ENCODE measurements around the gene YIPF2. TPM values are rescaled to one million over a fixed set of nuclear protein-coding genes. Genes with fewer than 3 reads are reported as not detected.

YIPF2 gene
- total RNA-seq, 2 donors from 2014 or later, result 55.6 to 62.6 TPM

- Histone ChIP-seq H3K27me3 (ENCODE audit: control insufficient read depth, insufficient read depth, low read length, poor library complexity, severe bottlenecking) (no peaks in the 10 kb centered on the region), H3K36me3 (ENCODE audit: control insufficient read depth, insufficient read depth, low read length) (peaks cover 22% of the 10 kb centered on the region), H3K9me3 (ENCODE audit: control insufficient read depth, low read length) (no peaks in the 10 kb centered on the region), H3K27ac (ENCODE audit: low read depth, low read length) (peak overlapping the region; percentile 6), H3K4me3 (ENCODE audit: low read length) (no peak overlapping the region), H3K9ac (ENCODE audit: extremely low read depth, low read length, poor library complexity, severe bottlenecking) (no peak overlapping the region), H3K4me1 (ENCODE audit: control insufficient read depth, insufficient read depth, low read length) (no peaks in the 10 kb centered on the region)
- no peak overlapping the region for H3K4me3 Mint-ChIP-seq
- H3K9me3 Mint-ChIP-seq, result no peaks in the 10 kb centered on the region
- peaks cover 41% of the 10 kb centered on the region for H3K36me3 Mint-ChIP-seq (ENCODE audit: low read depth)
- no peak for TF ChIP-seq CTCF (conservative IDR thresholded peaks at IDR 0.05)
- no peaks in the 10 kb centered on the region for H3K27me3 Mint-ChIP-seq (ENCODE audit: insufficient read depth)
- WGBS, 2 experiments (ENCODE audit: insufficient coverage in 1 of 2, insufficient read length in 1 of 2), result 87 to 93% methylated on average over 4 to 13 of the region's 13 CpGs
- H3K27ac Mint-ChIP-seq, result no peak overlapping the region
- no peaks in the 10 kb centered on the region for H3K4me1 Mint-ChIP-seq
- no peak for DNase-seq
These were observed 5.8 kb downstream of the YIPF2 start for GRCh38 chr19:10922638-10923014.

GRCh38 chr19:10921910-10922637 is 6.4 kb downstream of the YIPF2 start:
- Histone ChIP-seq H3K9me3 (ENCODE audit: control insufficient read depth, low read length) (no peaks in the 10 kb centered on the region), H3K36me3 (ENCODE audit: control insufficient read depth, insufficient read depth, low read length) (peaks cover 22% of the 10 kb centered on the region), H3K4me1 (ENCODE audit: control insufficient read depth, insufficient read depth, low read length) (no peaks in the 10 kb centered on the region), H3K27ac (ENCODE audit: low read depth, low read length) (no peak overlapping the region), H3K9ac (ENCODE audit: extremely low read depth, low read length, poor library complexity, severe bottlenecking) (no peak overlapping the region), H3K27me3 (ENCODE audit: control insufficient read depth, insufficient read depth, low read length, poor library complexity, severe bottlenecking) (no peaks in the 10 kb centered on the region), H3K4me3 (ENCODE audit: low read length) (no peak overlapping the region)
- peak; percentile 28 for TF ChIP-seq CTCF (conservative IDR thresholded peaks at IDR 0.05)
- Mint-ChIP-seq H3K4me3 (no peak overlapping the region), H3K9me3 (no peaks in the 10 kb centered on the region), H3K27ac (no peak overlapping the region), H3K27me3 (ENCODE audit: insufficient read depth) (no peaks in the 10 kb centered on the region), H3K36me3 (ENCODE audit: low read depth) (peaks cover 37% of the 10 kb centered on the region), H3K4me1 (no peaks in the 10 kb centered on the region)
- DNase-seq, result no peak
- 86 to 95% methylated on average over 21 to 32 of the region's 33 CpGs for WGBS, 2 experiments (ENCODE audit: insufficient coverage in 1 of 2, insufficient read length in 1 of 2)

GRCh38 chr19:10921199-10921909 is 7.1 kb downstream of the YIPF2 start:
- WGBS, 2 experiments (ENCODE audit: insufficient coverage in 1 of 2, insufficient read length in 1 of 2), result 93 to 96% methylated on average over 17 to 43 of the region's 43 CpGs
- Histone ChIP-seq H3K27ac (ENCODE audit: low read depth, low read length) (no peak overlapping the region), H3K9ac (ENCODE audit: extremely low read depth, low read length, poor library complexity, severe bottlenecking) (no peak overlapping the region), H3K4me1 (ENCODE audit: control insufficient read depth, insufficient read depth, low read length) (no peaks in the 10 kb centered on the region), H3K36me3 (ENCODE audit: control insufficient read depth, insufficient read depth, low read length) (peaks cover 27% of the 10 kb centered on the region), H3K27me3 (ENCODE audit: control insufficient read depth, insufficient read depth, low read length, poor library complexity, severe bottlenecking) (no peaks in the 10 kb centered on the region), H3K9me3 (ENCODE audit: control insufficient read depth, low read length) (no peaks in the 10 kb centered on the region), H3K4me3 (ENCODE audit: low read length) (no peak overlapping the region)
- Mint-ChIP-seq H3K9me3 (no peaks in the 10 kb centered on the region), H3K4me1 (no peaks in the 10 kb centered on the region), H3K27me3 (ENCODE audit: insufficient read depth) (no peaks in the 10 kb centered on the region), H3K27ac (no peak overlapping the region), H3K4me3 (no peak overlapping the region), H3K36me3 (ENCODE audit: low read depth) (peaks cover 36% of the 10 kb centered on the region)
- peak; percentile 41 for DNase-seq
- no peak for TF ChIP-seq CTCF (conservative IDR thresholded peaks at IDR 0.05)
